ENCODE results near the gene WRAP73. TPM values are rescaled to one million over a fixed set of nuclear protein-coding genes. Genes with fewer than 3 reads are reported as not detected.

Gene WRAP73
- total RNA-seq, 2 donors from 2014 or later = 11.3 to 11.8 TPM

- ATAC-seq = peak; percentile 16 to 21
- intact Hi-C loops (cut with DNase I) = no loop called here
- no peak for DNase-seq
Measured at GRCh38 chr1:3654549-3655281, 4.8 kb upstream of the WRAP73 start.

- intact Hi-C loops (cut with DNase I) = no loop called here
- ATAC-seq = no peak
- no peak for DNase-seq
Measured at GRCh38 chr1:3653286-3653618, 3.3 kb upstream of the WRAP73 start.

- ATAC-seq = no peak
- no peak for DNase-seq
- intact Hi-C loops (cut with DNase I) = no loop called here
Measured at GRCh38 chr1:3652548-3653285, 2.8 kb upstream of the WRAP73 start.

GRCh38 chr1:3651930-3652547 is 2.1 kb upstream of the WRAP73 start, which contains the start of gene TP73:
Gene TP73 (plus strand): TSS chr1:3652516. CDS start chr1:3682366, 29,850 bp downstream.
- intact Hi-C loops (cut with DNase I) = no loop called here
- peak; percentile 14 to 30 for ATAC-seq

GRCh38 chr1:3651026-3651929 is 1.4 kb upstream of the WRAP73 start:
- no peak for ATAC-seq
- intact Hi-C loops (cut with DNase I) = no loop called here
- no peak for DNase-seq

More at GRCh38 chr1:3651930-3652547, 2.1 kb upstream of the WRAP73 start, which contains the start of gene TP73:
- DNase-seq = no peak

GRCh38 chr1:3650248-3651025 is 534 bp upstream of the WRAP73 start:
- DNase-seq (no peak), ATAC-seq (no peak)
- intact Hi-C loops (cut with DNase I) = no loop called here

GRCh38 chr1:3646596-3646995 is 3.3 kb downstream of the WRAP73 start:
- no peak for ATAC-seq
- intact Hi-C loops (cut with DNase I) = no loop called here
- no peak for DNase-seq

GRCh38 chr1:3645666-3646355 is 4.1 kb downstream of the WRAP73 start:
- DNase-seq (no peak), ATAC-seq (no peak)
- intact Hi-C loops (cut with DNase I) = no loop called here

GRCh38 chr1:3645247-3645646 is 4.7 kb downstream of the WRAP73 start:
- intact Hi-C loops (cut with DNase I) = no loop called here
- ATAC-seq (no peak), DNase-seq (no peak)

- intact Hi-C loops (cut with DNase I) = no loop called here
- DNase-seq (no peak), ATAC-seq (no peak)
Measured at GRCh38 chr1:3644273-3644672, 5.6 kb downstream of the WRAP73 start.

GRCh38 chr1:3642919-3643675 is 6.8 kb downstream of the WRAP73 start:
- no peak for ATAC-seq
- no peak for DNase-seq
- intact Hi-C loops (cut with DNase I) = no loop called here

- DNase-seq = no peak
- intact Hi-C loops (cut with DNase I) = no loop called here
- no peak for ATAC-seq
Measured at GRCh38 chr1:3641816-3642215, 8.1 kb downstream of the WRAP73 start.

- DNase-seq = no peak
- intact Hi-C loops (cut with DNase I) = no loop called here
- ATAC-seq = no peak
Measured at GRCh38 chr1:3641046-3641760, 8.7 kb downstream of the WRAP73 start.

- DNase-seq (no peak), ATAC-seq (no peak)
- intact Hi-C loops (cut with DNase I) = no loop called here
Measured at GRCh38 chr1:3640121-3640837, 9.6 kb downstream of the WRAP73 start.

- no peak for DNase-seq
- no peak for ATAC-seq
- intact Hi-C loops (cut with DNase I) = no loop called here
Measured at GRCh38 chr1:3639397-3639911, 10.4 kb downstream of the WRAP73 start.

GRCh38 chr1:3638676-3639075 is 11.2 kb downstream of the WRAP73 start:
- ATAC-seq (no peak), DNase-seq (no peak)
- intact Hi-C loops (cut with DNase I) = no loop called here
